NCI-H1694 (cell line): ENCODE data around the gene BMI1.
"Not testable (repeated sequence)": the region's sequence is repeated elsewhere in the genome, so short reads cannot be mapped to it uniquely, and the experiment has no call there.

Experiments
- DNase-seq: peaks from one replicate; lab custom pipeline; 2025; lab: John Stamatoyannopoulos, UW

BMI1 gene

GRCh38 chr10:22340329-22341189 lies 19.7 kb downstream of the BMI1 start:
- DNase-seq, result peak; percentile 72

- no peak for DNase-seq
These were observed 20.5 kb downstream of the BMI1 start for GRCh38 chr10:22341190-22341925.

- DNase-seq, result no peak
These were observed 21.0 kb downstream of the BMI1 start for GRCh38 chr10:22341926-22342196.

DNA sequence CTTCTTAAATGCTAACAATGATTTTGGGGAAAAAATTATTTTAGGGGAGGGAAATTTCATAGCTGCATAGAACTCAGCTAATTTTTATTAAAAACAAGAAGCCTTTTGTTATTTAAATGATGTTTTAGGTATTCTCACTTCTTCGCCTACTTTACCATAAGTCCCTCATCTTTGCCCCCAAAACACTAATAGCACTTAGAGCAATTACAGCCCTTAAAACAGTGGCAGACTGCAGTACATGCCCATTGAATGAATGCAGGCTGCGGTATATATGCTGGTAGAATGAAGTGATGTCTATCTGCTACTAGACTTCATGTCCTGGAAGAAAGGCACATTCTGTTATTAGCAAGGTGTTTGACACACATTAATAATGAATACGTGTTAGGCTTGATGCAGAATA lies 21.5 kb downstream of the BMI1 start:
- DNase-seq, result no peak

DNA sequence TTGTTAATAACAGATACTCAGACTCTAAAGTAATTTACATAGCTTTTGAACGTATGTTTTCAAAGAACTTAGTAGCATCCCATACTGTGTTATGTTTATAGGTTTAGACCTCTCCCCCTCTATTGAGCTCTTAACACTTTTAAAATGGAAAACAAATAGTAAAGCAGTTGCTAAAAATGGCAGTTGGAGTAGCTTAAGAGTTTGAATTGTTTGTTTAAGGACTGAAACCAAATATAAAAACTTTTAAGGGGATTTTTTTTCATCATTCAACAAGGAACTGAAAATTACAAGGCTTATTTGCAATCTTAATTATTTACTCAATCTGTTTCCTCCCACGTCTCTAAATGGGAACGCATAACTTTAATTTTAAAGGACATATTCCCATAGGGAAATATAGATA lies 22.8 kb downstream of the BMI1 start:
- no peak for DNase-seq

- no peak for DNase-seq
These were observed 23.4 kb downstream of the BMI1 start for GRCh38 chr10:22344249-22344648.

GRCh38 chr10:22344781-22345300 lies 23.9 kb downstream of the BMI1 start:
- no peak for DNase-seq

DNA sequence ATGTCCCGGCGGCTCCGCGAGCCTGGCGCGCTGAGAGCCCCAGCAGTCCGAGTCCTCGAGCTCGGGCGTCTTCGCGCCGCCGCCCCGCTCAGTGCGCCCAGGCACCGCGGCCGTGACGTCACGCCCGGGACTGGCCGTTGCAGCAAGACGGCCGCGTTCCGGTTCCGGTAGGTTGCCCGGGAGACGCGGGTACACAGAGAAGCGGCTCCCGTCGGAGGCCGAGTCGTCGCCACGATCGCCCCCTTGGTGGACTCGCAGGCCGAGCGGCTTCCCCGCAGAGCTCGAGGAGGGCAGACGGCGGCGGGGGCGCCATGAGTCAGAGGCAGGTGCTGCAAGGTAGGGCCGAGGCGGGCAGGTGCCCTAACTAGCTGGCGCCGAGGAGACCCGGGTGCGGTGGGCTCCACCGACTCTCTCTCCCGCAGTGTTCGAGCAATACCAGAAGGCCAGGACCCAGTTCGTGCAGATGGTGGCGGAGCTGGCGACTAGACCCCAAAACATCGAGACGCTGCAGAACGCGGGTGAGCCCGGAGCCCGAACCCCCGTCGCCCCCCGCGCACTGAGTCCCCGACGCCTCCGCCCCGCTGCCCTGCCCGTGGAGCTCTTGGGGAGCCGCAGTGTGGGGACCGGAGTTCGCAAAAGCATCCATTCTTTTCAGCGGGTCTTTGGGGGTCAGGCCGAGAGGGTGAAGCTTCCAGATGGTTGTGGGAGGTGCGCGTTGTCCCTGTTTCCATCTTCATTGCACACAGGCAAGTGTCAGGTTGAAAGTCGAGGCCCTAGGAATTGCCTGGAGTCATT lies 24.6 kb downstream of the BMI1 start, which contains the start of gene SPAG6:
TSS of gene SPAG6 (plus strand) at position 196 of the 795 bp plus-strand sequence. CDS start at position 312, 116 bp downstream.
- no peak for DNase-seq

DNA sequence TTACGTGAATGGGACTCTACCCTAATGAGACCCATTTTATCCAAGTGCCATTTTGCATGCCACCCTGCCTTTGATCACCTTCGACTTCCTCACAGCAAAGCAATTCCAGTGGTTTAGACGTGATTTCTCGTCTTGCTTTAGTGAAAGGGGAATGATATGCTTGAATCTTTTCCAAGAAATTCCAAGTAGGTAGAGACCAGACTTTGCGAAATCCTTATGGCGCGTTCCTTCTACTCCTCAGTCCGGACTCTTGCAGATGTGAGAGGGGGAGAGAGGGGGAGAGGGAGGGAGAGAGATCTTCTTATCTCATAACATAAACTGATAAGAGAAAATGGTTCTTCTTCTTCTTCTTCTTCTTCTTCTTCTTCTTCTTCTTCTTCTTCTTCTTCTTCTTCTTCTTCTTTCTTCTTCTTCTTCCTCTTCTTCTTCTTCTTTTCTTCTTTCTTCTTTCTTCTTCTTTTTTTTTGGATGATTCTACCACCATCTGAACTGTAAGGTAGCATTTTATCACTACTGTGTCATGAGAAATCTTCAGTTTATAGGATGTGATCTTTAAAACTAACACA lies 25.3 kb downstream of the BMI1 start:
- no peak for DNase-seq

- no peak for DNase-seq
These were observed 28.9 kb downstream of the BMI1 start for GRCh38 chr10:22349755-22350154.

DNA sequence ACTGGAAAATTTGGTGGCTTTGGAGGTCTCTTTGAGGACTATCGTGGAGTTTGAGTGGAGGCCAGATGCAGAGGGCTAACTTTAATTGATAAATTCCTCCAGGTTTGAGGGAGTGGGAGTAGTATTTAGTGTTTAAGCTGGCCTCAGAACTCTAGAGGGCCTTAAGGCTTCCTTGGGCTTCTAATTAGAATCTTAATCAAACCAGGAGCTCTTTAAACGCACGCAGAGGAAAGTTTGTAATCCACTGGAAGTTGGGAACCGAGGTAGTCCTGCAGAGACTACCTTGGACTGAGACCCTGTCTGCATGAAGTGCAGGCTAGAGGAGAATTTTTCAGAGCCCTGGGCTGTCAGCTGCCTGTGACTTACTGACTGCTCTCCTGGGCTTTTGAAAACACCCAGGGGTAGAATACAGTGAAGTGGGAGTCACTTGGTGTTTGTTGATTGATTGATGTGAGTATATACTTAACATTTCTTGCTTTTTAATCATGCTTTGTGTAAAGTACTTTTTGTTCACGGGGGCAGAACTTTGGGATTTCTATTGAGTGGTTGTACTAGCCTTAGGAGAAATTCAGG lies 30.3 kb downstream of the BMI1 start:
- no peak for DNase-seq

- DNase-seq, result no peak
These were observed 35.5 kb downstream of the BMI1 start for GRCh38 chr10:22356324-22356873.

- DNase-seq, result not testable (repeated sequence)
These were observed 36.9 kb downstream of the BMI1 start for GRCh38 chr10:22357770-22358169.

DNA sequence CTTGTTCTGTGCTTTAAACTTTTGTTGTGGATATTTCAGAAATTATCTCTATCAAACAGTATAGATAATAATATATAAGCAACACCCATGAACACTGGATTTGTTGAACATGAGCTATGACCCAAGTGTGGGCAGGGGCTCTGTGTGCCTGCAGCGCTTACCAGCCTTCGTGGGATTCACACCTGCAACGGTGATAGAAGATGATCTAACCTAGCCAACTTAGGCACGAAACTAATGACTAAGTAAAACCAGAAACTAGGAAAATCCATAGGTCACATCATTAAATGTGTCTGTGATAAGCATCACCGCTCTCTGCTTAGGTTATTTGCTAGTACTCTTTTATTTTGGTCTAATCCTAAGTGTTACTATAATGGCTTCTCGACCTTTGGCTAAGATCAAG lies 42.4 kb downstream of the BMI1 start:
- DNase-seq, result no peak

DNA sequence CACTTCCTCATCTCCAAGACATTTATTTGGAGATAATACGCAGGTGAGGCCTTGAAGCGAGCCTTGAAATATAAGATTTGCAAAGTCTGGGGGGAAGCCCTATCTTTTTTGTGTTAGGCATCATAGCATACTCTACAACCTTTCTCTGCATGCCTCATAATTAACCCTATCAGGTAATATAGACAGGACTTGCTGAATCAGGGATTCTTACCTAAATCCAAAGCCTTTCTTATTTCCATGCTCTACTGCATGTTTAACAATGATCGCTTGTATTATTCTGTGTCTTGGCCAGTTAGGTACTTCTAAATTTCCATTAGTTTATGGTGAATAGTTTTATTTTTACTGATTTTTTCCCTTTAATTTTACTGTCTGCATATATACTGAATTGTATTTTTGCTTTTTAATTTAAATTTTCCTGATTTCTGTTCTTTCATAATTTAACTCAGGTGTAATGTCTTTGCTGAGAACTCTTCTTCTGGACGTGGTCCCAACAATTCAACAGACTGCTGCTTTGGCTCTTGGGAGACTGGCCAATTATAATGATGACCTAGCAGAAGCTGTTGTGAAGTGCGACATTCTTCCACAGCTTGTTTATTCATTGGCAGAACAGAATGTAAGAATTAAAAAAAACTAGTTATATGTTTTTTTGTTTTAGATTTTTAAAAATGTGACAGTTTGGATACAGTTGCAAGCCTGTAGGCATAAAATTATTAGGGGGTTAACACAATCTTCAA lies 43.7 kb downstream of the BMI1 start:
- DNase-seq, result no peak

- DNase-seq, result no peak
These were observed 44.3 kb downstream of the BMI1 start for GRCh38 chr10:22365233-22365632.

DNA sequence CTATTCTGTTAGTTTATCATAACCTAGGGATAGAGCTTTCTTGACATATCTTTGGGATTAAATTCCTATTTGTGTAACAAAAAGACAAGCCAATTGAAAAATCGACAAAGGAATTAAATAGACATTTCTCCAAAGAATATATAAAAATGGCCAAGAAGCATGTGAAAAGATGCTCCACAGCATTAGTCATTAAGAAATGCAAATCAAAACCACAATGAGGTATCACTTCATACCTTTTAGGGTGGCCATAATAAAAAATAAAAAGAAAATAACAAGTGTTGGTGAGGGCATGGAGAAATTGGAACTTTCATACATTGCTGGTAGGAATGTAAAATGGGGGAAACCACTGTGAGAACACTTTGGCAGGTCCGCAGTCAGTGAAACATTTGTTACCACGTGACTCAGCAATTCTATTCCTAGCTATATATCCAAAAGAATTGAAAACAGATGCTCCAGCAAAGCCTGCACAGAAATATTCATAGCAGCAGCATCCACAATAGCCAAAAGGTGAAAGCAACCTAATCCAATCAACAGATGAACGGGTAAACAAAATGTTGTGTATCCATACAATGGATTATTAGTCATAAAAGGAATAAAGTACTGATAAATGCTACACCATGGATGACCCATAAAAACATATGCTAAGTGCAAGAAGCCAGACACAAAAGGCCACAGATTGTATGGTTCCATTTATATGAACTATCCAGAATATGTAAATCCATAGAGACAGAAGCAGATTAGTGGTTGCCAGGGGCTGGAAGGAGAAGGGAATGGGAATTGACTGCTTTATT lies 44.9 kb downstream of the BMI1 start:
- no peak for DNase-seq

DNA sequence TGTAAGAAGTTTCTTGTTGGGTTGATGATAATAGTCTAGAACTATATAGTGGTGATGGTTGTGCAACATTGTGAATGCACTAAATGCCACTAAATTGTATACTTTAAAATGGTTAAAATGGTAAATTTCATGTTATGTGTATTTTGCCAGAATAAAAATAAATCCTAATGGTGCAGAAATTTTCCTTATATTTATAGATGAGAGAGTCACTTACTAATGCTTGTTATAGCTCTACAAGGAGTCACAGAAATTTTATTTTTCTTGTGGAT lies 45.5 kb downstream of the BMI1 start:
- no peak for DNase-seq

DNA sequence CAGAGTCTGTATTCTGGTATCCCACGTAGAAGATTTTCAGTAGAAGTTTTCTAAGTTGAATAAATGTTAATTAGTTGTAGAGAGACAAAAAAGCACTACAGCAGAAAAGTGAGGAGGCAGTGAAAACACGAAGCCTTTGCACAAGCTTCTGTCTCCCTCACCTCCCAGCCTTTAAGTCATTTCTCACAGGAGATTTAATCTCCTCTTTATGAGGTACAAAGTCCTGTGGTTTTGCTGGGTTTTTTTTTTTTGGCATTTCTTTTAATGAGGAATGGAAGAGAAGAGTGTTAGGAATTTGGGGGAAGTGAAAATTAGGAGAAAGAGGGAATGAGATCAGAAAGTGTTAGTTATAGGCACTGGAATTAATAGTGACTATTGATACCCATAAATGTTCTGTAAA lies 45.9 kb downstream of the BMI1 start:
- DNase-seq, result no peak

GRCh38 chr10:22367471-22367870 lies 46.6 kb downstream of the BMI1 start:
- no peak for DNase-seq
